Measurements from ENCODE around the gene MALRD1. TPM values are rescaled to one million over a fixed set of nuclear protein-coding genes. Genes with fewer than 3 reads are reported as not detected.

MALRD1 gene
- total RNA-seq, 4 donors from 2014 or later, result 0.33 to 7.5 (median 1.1) TPM

- H3K4me3 ChIP-seq, result no peak overlapping the region
- intact Hi-C loops (cut with DNase I), result no loop called here
- WGBS, result 85% methylated on average over 2 of the region's 2 CpGs
These were observed 197.5 kb downstream of the MALRD1 start for GRCh38 chr10:19245889-19246752.

GRCh38 chr10:19247843-19248242, 199.2 kb downstream of the MALRD1 start:
- no peaks in the 10 kb centered on the region for H3K27me3 ChIP-seq
- H3K9me3 ChIP-seq, result no peaks in the 10 kb centered on the region
- no peak for TF ChIP-seq CTCF (IDR thresholded peaks at IDR 0.05)
- no peak for TF ChIP-seq POLR2A (IDR thresholded peaks at IDR 0.05; ENCODE audit: low read depth)
- TF ChIP-seq POLR2AphosphoS5 (IDR thresholded peaks at IDR 0.05), result no peak
- no peak for TF ChIP-seq EP300 (IDR thresholded peaks at IDR 0.05)
- intact Hi-C loops (cut with DNase I), result no loop called here
- WGBS, result 91% methylated on average over 3 of the region's 3 CpGs
- H3K4me1 ChIP-seq, result peaks cover 0 to 12% (median 10%) of the 10 kb centered on the region in 4 donors
- DNase-seq (ENCODE audit: extremely low spot score), result no peak
- H3K27ac ChIP-seq (replicated peaks in 1 of 4), result no peak overlapping the region
- H3K36me3 ChIP-seq, result no peaks in the 10 kb centered on the region
- H3K4me3 ChIP-seq, result no peak overlapping the region

More at GRCh38 chr10:19245889-19246752, 197.5 kb downstream of the MALRD1 start:
- no peak for TF ChIP-seq EP300 (IDR thresholded peaks at IDR 0.05)
- Histone ChIP-seq H3K27me3 (no peaks in the 10 kb centered on the region), H3K27ac (replicated peaks in 1 of 4) (no peak overlapping the region), H3K9me3 (no peaks in the 10 kb centered on the region), H3K36me3 (no peaks in the 10 kb centered on the region), H3K4me1 (peaks cover 0 to 8% (median 6%) of the 10 kb centered on the region in 4 donors)
- no peak for DNase-seq (ENCODE audit: extremely low spot score)

- Histone ChIP-seq H3K9me3 (no peaks in the 10 kb centered on the region), H3K36me3 (no peaks in the 10 kb centered on the region), H3K27ac (replicated peaks in 1 of 4) (no peak overlapping the region), H3K4me3 (no peak overlapping the region), H3K4me1 (peaks cover 0 to 12% (median 10%) of the 10 kb centered on the region in 4 donors), H3K27me3 (no peaks in the 10 kb centered on the region)
- TF ChIP-seq CTCF (IDR thresholded peaks at IDR 0.05) (no peak), EP300 (IDR thresholded peaks at IDR 0.05) (no peak)
- DNase-seq (ENCODE audit: extremely low spot score), result no peak
- WGBS, result 28% methylated on average over 2 of the region's 2 CpGs
- intact Hi-C loops (cut with DNase I), result no loop called here
These were observed 201.9 kb downstream of the MALRD1 start for GRCh38 chr10:19250546-19250945.

GRCh38 chr10:19252531-19252930, 203.9 kb downstream of the MALRD1 start:
- H3K27ac ChIP-seq (replicated peaks in 1 of 4), result no peak overlapping the region
- H3K4me3 ChIP-seq, result no peak overlapping the region
- no peaks in the 10 kb centered on the region for H3K9me3 ChIP-seq
- no peak for DNase-seq (ENCODE audit: extremely low spot score)
- no peaks in the 10 kb centered on the region for H3K27me3 ChIP-seq
- no peaks in the 10 kb centered on the region for H3K36me3 ChIP-seq
- intact Hi-C loops (cut with DNase I), result no loop called here
- TF ChIP-seq CTCF (IDR thresholded peaks at IDR 0.05), result no peak
- no peak for TF ChIP-seq POLR2A (IDR thresholded peaks at IDR 0.05; ENCODE audit: low read depth)
- H3K4me1 ChIP-seq, result peaks cover 0 to 12% (median 10%) of the 10 kb centered on the region in 4 donors

GRCh38 chr10:19256331-19256730, 207.7 kb downstream of the MALRD1 start:
- intact Hi-C loops (cut with DNase I), result no loop called here
- Histone ChIP-seq H3K36me3 (no peaks in the 10 kb centered on the region), H3K4me3 (no peak overlapping the region), H3K9me3 (no peaks in the 10 kb centered on the region), H3K27me3 (no peaks in the 10 kb centered on the region), H3K27ac (replicated peaks in 1 of 4) (no peak overlapping the region), H3K4me1 (peaks cover 0 to 3% (median 2%) of the 10 kb centered on the region in 4 donors)
- no peak for TF ChIP-seq POLR2A (IDR thresholded peaks at IDR 0.05; ENCODE audit: low read depth)
- TF ChIP-seq POLR2AphosphoS5 (IDR thresholded peaks at IDR 0.05), result no peak
- no peak for DNase-seq (ENCODE audit: extremely low spot score)
- WGBS, result 77% methylated on average over 1 of the region's 1 CpG

GRCh38 chr10:19263262-19263661, 214.7 kb downstream of the MALRD1 start:
- DNase-seq (ENCODE audit: extremely low spot score), result no peak
- Histone ChIP-seq H3K36me3 (no peaks in the 10 kb centered on the region), H3K9me3 (no peaks in the 10 kb centered on the region), H3K27ac (replicated peaks in 1 of 4) (no peak overlapping the region), H3K27me3 (no peaks in the 10 kb centered on the region), H3K4me3 (no peak overlapping the region), H3K4me1 (no peaks in the 10 kb centered on the region)
- TF ChIP-seq POLR2A (IDR thresholded peaks at IDR 0.05; ENCODE audit: low read depth) (no peak), CTCF (IDR thresholded peaks at IDR 0.05) (no peak), POLR2AphosphoS5 (IDR thresholded peaks at IDR 0.05) (no peak), EP300 (IDR thresholded peaks at IDR 0.05) (no peak)
- 84% methylated on average over 1 of the region's 1 CpG for WGBS
- intact Hi-C loops (cut with DNase I), result no loop called here
